KOPT-K1 (cell line): ENCODE results near the gene LNX2.

Source experiments
- H3K27ac ChIP-seq: fragments of 200-600 bp; sonication (generic); 2 replicates; pipeline ENCODE4 v1.5.1; 2016; ENCODE audit warnings: antibody characterized with exemption, mild to moderate bottlenecking, low read depth, low read length; ENCODE audit not compliant: poor library complexity, severe bottlenecking
- H3K36me3 ChIP-seq: fragments of 200-600 bp; sonication (generic); 2 replicates; pipeline ENCODE4 v1.5.1; 2017; ENCODE audit warnings: antibody characterized with exemption, mild to moderate bottlenecking, low read length, moderate library complexity; ENCODE audit not compliant: insufficient read depth
- H3K9me3 ChIP-seq: fragments of 200-600 bp; sonication (generic); 2 replicates; pipeline ENCODE4 v1.5.1; 2017; ENCODE audit warnings: antibody characterized with exemption, low read length, mild to moderate bottlenecking; ENCODE audit not compliant: insufficient read depth, poor library complexity, severe bottlenecking

LNX2 gene

GRCh38 chr13:27644302-27644701 is 24.0 kb upstream of the LNX2 start:
- Histone ChIP-seq H3K27ac (no peak overlapping the region), H3K36me3 (peaks cover 27% of the 10 kb centered on the region), H3K9me3 (peaks cover 17% of the 10 kb centered on the region)

- Histone ChIP-seq H3K36me3 (peaks cover 19% of the 10 kb centered on the region), H3K27ac (no peak overlapping the region), H3K9me3 (peaks cover 9% of the 10 kb centered on the region)
Observed at GRCh38 chr13:27643334-27644132, 23.2 kb upstream of the LNX2 start.

- Histone ChIP-seq H3K27ac (no peak overlapping the region), H3K36me3 (peaks cover 14% of the 10 kb centered on the region), H3K9me3 (no peaks in the 10 kb centered on the region)
Observed at GRCh38 chr13:27641711-27642502, 21.6 kb upstream of the LNX2 start.

GRCh38 chr13:27639186-27639585 is 18.9 kb upstream of the LNX2 start:
- H3K36me3 ChIP-seq = peaks cover 14% of the 10 kb centered on the region; the same call in 1 of the 2 replicates
- H3K9me3 ChIP-seq = no peaks in the 10 kb centered on the region
- no peak overlapping the region for H3K27ac ChIP-seq

- no peak overlapping the region for H3K27ac ChIP-seq
- H3K9me3 ChIP-seq = no peaks in the 10 kb centered on the region
- peaks cover 19% of the 10 kb centered on the region; the same call in 1 of the 2 replicates for H3K36me3 ChIP-seq
Observed at GRCh38 chr13:27638521-27638920, 18.2 kb upstream of the LNX2 start.

DNA sequence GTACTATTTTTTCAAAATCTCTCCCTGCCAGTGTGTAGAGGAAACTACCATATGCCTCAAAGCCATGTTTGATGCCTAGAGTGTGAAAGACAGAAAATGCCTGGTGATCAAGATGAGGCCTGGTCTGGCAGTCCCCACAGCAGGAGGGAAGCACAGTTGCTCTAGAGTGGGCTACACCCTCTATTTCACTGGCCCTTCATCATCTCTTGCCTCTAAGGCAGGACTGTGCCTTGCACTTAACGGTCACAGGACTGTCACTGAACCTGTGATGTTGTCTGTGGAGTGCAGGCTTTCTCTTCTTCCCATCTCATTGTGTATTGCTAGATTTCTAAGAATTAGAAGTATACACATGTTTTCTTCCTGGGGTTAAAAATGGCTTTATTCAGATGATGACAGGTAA is 17.7 kb upstream of the LNX2 start:
- Histone ChIP-seq H3K9me3 (no peaks in the 10 kb centered on the region), H3K27ac (no peak overlapping the region), H3K36me3 (peaks cover 25% of the 10 kb centered on the region)

- H3K9me3 ChIP-seq = no peaks in the 10 kb centered on the region
- H3K36me3 ChIP-seq = peaks cover 31% of the 10 kb centered on the region
- H3K27ac ChIP-seq = no peak overlapping the region
Observed at GRCh38 chr13:27637289-27637626, 16.9 kb upstream of the LNX2 start.

DNA sequence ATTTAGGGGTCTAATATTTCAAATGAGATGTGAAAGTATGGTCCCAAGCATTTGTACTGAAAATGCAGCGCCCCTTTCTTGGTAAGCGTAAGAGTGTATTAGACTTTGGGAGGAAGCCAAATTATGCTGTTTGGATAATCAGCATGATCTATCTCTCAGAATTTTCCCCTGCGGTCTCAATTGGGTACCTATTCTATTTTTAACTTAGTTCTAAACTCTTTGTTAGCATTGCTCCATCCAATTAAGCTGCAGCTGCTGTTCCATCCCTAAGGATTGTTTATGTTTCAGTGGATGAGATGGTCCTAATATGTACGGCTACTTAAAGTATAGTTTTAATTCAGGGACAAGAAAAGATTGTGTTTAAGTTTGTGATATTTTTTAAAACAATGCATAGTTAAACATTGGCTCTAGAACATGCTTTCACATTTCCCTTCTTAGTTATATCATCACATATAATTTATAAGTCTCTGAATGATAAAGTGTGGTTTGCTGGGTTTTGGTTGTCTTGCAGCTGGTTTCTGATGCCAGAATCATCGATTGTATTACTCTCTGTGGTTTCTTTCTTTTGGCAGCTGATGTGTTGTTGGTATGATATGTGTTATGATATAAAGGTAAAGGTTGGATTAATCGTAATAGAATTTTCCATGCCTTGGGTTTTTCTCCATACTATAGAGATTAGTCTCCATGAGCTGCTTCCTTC is 16.4 kb upstream of the LNX2 start:
- Histone ChIP-seq H3K27ac (no peak overlapping the region), H3K9me3 (no peaks in the 10 kb centered on the region), H3K36me3 (peaks cover 35% of the 10 kb centered on the region)

DNA sequence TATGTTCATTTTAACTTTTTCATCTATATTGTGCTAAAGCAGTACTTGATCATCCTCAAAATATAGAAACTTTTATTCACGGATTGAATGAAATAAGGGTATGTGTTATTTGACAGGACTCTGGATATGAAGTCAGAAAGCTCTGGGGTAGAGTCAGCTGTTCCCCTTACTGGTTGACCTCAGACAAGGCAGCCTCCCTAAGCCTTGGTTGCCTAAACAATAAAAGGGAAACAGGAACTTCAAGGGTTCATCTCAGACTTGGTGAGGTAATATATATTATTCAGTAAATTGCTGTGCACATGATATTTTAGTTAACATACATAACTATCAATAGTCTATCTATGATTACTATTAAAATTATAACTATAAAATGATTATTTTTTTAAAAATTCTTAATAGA is 14.9 kb upstream of the LNX2 start:
- H3K36me3 ChIP-seq = peaks cover 47% of the 10 kb centered on the region
- H3K9me3 ChIP-seq = no peaks in the 10 kb centered on the region
- no peak overlapping the region for H3K27ac ChIP-seq

DNA sequence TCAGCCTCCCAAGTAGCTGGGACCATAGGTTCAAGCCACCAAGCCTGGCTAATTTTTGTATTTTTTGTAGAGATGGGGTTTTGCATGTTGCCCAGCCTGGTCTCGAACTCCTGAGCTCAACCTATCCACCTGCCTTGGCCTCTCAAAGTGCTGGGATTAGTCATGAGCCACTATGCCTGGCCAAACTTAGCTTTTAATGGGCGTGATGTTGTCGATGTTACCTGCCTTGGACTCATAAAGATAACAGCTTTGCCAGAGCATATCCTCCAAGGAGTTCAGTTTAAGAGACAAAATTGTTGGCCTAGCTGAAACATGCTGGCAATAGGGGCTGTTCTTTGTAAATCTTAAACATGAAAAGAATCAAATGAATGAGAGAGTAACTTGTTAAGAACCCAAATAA is 14.5 kb upstream of the LNX2 start:
- Histone ChIP-seq H3K36me3 (peaks cover 50% of the 10 kb centered on the region), H3K27ac (no peak overlapping the region), H3K9me3 (no peaks in the 10 kb centered on the region)

DNA sequence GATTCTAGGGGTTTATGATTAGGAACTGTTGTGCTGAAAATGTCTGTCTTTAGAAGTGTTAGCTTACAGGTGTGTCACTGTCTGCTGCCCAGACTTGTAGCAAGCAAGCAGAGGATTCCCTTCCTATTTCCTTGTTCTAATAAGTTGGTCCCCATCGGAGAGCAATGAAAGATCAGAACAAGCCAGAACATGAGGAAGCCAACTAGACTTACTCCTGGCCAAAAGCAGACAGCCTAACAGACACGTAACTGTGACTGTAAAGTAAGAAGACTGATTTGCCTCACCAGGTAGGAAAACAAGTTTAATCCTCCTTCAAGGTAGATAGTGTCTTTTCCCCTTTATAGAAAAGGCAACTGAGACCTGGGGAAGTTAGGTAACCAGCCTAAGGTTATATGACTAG is 13.9 kb upstream of the LNX2 start:
- peaks cover 50% of the 10 kb centered on the region for H3K36me3 ChIP-seq
- H3K27ac ChIP-seq = no peak overlapping the region
- no peaks in the 10 kb centered on the region for H3K9me3 ChIP-seq

DNA sequence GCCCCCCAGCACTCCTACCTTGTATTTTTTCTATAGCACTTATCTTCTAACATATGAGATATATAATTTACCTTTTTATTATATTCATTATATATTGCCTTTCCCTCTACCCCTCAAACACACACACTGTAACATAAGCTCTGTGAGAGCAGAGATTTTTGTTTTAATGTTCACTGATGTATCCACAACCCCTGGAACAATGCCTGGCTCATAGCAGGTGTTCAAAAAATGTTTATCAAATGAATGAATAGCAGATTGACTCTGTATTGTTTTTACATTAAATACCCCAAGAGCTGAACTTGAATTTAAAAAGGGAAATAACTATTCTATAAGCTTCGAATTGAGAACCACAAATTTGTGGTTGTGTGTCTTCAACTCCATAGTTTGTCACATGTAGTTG is 12.3 kb upstream of the LNX2 start:
- H3K36me3 ChIP-seq = peaks cover 63% of the 10 kb centered on the region
- no peaks in the 10 kb centered on the region for H3K9me3 ChIP-seq
- no peak overlapping the region for H3K27ac ChIP-seq

- Histone ChIP-seq H3K27ac (no peak overlapping the region), H3K36me3 (peaks cover 68% of the 10 kb centered on the region)
Observed at GRCh38 chr13:27632214-27632613, 11.9 kb upstream of the LNX2 start.

DNA sequence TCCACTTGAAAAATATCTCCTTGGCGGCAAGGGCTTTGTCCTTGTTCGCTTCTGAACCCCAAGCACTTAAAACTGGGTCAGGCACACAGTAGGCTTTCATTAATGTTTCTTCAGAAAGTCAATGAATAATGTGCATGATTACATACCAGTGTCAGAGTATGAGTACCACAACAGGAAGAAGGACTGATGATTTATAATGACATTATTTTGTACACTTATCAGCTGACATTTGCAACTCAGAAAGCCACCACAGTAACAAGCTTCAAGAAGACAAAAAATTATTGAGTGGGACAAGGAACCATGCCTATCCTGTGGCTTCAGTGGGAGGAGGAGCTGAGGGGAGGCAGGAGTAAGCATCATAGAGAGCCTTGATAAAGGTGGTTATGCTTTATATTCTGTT is 11.3 kb upstream of the LNX2 start:
- H3K9me3 ChIP-seq = no peaks in the 10 kb centered on the region
- H3K27ac ChIP-seq = no peak overlapping the region
- peaks cover 73% of the 10 kb centered on the region for H3K36me3 ChIP-seq

More at GRCh38 chr13:27632214-27632613, 11.9 kb upstream of the LNX2 start:
- no peaks in the 10 kb centered on the region for H3K9me3 ChIP-seq

DNA sequence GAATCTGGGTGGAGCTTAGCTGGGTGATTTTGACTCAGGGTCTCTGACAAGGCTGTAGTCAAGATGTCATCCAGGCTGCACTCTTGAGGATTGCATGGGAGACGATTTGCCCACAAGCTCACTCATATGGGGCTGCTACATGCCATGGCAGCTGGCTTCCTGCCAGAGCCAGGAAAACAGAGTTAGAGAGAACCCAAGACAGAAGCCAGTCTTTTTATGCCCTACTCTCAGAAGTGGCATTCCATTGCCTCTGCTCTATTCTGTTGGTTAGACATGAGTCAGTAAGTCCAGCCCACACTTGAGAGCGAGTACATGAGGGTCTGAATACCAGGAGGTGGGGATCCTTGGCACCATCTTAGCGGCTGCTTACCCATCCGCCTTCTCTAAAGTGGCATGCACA is 10.8 kb upstream of the LNX2 start:
- peaks cover 78% of the 10 kb centered on the region for H3K36me3 ChIP-seq
- H3K27ac ChIP-seq = no peak overlapping the region
- H3K9me3 ChIP-seq = no peaks in the 10 kb centered on the region
